GM12892 (cell line): ENCODE data around the gene HSPBP1.

Experiments
- POLR2A ChIP-seq: IDR thresholded peaks from 2 replicates; pipeline ENCODE4 v1.6.1; 2011; ENCODE audit warnings: low read depth, low read length, control low read depth
- POLR2AphosphoS5 ChIP-seq: IDR thresholded peaks from 2 replicates; pipeline ENCODE4 v1.6.1; 2011; ENCODE audit warnings: low read depth, low read length, control low read depth
- TAF1 ChIP-seq: IDR thresholded peaks from 2 replicates; pipeline ENCODE4 v1.6.1; 2011; ENCODE audit warnings: low read depth, mild to moderate bottlenecking, control low read depth, low read length, borderline replicate concordance

GRCh38 chr19:55227241-55228014, 52.5 kb downstream of the HSPBP1 start:
- TF ChIP-seq TAF1 (no peak), POLR2A (no peak), POLR2AphosphoS5 (no peak; the same call in 1 of the 2 replicates)
